GM19372 (cell line): Measurements from ENCODE around the gene UBE2U.

ENCODE experiments used
- ATAC-seq: cut with Tn5 transposase; IDR thresholded peaks from one replicate; pipeline ENCODE4 v1.9.1; 2021; ENCODE audit warnings: mild to moderate bottlenecking, low read depth, moderate library complexity; ENCODE audit not compliant: unreplicated experiment

The UBE2U gene, protein sequence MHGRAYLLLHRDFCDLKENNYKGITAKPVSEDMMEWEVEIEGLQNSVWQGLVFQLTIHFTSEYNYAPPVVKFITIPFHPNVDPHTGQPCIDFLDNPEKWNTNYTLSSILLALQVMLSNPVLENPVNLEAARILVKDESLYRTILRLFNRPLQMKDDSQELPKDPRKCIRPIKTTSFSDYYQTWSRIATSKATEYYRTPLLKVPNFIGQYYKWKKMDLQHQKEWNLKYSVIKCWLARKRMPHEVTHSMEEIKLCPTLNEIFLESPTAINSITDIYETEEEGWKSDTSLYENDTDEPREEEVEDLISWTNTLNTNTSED

DNA sequence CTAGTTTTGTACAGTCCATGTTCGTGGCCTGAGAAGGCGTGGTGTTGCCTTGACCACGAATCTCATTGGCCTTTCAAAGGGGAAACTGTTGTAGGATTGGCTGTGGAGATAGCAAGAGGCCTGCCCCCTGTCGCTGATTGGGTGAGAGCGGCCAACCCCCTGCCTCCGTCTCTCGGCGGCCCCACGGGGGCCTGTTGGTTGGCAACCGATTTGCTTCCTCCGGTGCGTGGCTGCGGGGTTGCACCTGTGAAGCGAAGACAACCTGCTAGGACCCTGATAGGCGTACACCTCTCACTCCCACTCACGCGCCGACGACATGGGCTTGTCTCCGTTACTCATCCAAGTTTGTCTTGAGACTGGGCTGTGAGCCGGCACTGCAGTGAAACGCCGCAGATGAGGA lies at the start of gene UBE2U:
Gene UBE2U (plus strand): TSS at position 204 of the 400 bp plus-strand sequence. CDS start 428 bp downstream, outside the sequence.
- no peak for ATAC-seq

DNA sequence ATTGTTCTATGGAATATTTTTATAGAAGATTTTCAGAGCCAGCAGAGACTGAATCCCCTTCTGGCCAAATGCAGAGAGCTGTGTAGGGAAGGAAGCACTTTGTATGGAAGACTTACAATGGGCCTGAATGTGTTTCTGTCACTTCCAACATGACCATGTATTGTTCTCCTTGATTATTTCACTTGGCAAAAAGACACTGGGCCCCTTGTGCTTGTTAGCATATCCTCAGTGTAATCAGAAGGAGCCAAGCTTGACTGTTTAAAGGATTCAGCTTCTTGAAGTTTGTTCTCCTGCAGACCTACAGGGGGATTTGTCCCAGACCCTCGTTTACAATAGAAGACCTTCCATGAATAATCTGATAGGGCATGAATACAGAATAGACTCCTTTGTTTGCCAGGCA lies 48.1 kb upstream of the UBE2U start:
- no peak for ATAC-seq

DNA sequence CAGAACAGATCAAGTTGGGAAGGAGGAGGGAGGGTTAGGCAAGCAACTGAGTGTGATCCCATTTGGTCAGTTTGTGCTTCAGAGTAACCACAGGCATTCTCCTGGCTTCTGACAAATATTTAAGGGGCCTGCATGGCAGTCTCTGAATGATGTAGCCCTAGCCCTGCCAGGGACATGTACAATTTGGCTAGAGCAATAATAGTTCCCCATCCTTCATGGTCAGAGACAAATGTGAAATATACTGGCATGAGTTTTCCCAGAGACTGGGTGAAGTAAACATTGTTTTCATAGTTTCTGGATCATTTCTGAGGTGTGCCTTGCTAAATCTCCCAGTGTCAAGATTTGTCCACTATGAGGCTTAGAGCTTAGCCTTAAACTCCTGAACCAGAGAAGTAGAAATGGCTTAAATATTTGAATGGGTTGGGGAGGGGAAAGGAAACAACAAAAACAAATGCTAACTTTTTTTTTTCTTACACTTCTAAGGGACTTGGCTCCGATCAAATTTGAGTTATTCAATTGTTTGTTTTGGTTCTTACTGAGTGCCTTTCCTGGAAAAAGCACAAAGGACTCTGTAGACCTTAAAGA lies 42.0 kb upstream of the UBE2U start:
- ATAC-seq, result no peak

DNA sequence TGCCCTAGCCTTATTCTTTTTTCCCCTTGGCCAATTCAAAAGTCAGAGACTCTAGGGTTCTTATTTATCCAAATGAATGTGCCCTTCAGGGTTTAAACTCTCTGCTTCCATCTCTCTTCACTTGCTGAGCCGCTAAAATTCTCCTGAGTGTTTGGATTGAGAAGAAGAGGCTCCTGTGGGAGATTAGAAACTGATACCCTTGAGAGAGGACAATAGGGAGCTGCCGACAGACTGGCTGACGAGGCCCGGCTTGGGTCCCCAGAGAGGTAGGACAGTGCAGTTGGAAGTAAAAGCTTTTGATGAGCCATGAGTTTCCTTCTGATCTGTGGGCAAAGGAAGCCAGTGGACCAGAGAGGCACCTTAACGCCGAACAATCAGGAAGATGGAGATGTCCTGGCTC lies 41.3 kb upstream of the UBE2U start:
- ATAC-seq, result no peak

DNA sequence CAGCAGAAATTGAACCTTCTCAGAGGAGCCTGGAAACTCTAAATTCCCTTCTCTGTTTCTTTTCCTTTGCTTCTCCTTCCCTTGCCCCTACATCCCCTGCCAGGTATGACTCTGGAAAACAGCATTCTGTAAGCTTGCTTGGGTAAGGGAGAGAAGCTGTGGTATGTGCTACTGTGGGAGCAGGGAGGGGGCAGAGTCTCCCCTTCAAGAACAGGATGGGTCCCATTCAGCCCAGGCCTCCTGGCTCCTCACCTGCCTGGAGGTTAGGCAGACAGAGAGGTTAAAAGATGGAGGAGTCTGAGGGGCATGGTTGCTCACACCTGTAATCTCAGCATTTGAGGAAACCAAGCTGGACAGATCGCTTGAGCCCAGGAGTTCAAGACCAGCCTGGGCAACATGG lies 40.6 kb upstream of the UBE2U start:
- ATAC-seq, result no peak

DNA sequence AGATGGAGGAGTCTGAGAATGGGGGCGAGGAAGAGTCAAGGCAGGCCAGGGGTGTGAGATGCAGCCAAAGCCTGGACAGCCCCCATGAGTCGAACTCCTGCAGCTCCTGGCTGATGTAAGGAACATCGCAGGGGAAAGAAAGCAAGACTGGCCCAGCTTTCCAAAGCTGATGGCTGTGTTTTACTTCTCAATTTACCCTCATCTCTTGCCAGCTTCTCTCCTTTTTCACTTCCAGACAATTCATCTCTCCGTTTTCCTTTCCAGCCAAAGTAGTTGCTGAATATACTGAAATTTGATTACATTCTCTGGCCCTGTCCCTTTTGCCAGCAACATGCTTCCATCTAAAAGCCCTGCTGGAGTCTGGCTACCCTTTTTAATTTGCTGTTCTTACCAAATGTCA lies 40.0 kb upstream of the UBE2U start:
- ATAC-seq, result no peak

DNA sequence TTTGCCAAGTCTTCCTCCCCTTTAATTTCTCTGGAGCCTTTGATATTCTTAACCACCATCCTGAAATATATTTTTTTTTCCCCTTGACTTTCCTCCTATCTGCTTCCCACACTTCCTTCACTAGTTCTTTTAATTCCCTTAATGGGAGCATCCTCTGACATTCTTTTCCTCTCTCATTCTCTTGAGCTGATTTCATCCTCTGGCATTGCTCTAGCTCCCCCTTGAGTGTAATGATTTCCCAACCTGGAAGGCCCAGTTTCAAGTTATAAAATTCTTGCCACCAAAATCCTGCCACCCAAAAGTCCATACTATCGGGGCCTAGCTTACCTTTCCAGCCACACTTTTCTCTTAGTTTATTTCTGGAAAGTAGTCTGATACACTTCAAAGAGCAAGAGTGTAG lies 39.5 kb upstream of the UBE2U start:
- no peak for ATAC-seq

DNA sequence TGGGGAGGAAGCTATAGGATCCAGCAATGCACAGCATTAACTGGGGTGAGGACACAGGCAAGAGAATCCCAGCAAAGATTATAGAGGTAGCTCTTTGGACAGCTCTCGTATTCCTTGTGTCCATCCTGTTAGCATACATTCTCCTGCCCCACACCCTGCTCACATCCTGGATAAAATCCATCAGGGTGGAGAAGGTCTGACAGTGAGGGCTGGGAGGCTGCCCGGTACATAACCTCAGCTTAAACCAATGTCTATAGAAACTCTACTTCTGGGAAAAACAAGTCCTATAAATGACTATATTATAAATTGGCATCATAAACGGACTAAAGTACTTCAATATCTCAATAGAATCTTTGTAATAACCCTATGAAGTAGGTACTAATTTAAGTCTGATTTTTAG lies 36.8 kb upstream of the UBE2U start:
- no peak for ATAC-seq

DNA sequence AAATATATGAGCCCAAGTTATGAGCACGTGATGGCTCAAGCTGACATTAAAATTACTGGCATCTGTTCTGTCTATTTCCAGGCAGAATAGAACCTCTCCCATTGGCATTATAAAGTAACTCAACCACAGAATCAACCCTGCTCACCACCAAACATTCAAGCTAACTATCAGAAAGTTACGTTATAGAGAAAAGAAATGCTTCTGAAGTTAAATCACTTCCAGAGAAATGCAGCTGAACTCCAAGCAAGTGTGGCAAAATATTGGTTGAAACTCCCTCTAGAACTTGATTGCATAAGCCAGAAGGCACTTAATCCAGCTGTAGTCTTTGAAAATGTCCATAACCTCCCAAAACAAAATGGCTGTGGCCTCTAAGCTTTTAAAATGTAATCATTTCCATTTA lies 36.2 kb upstream of the UBE2U start:
- no peak for ATAC-seq

DNA sequence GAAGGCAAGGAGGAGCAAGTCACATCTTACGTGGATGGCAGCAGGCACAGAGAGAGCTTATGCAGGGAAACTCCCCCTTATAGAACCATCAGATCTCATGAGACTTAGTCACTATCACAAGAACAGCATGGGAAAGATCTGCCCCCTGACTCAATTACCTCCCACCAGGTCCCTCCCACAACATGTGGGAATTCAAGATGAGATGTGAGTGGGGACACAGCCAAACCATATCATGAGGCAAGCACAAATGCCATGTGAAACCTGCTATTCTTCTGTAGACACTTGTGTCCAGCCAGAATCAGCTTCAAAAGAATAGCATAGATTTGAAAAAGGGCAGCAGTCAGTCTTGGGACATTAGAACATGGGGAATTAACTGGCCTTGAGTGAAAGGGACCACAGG lies 32.2 kb upstream of the UBE2U start:
- ATAC-seq, result no peak

DNA sequence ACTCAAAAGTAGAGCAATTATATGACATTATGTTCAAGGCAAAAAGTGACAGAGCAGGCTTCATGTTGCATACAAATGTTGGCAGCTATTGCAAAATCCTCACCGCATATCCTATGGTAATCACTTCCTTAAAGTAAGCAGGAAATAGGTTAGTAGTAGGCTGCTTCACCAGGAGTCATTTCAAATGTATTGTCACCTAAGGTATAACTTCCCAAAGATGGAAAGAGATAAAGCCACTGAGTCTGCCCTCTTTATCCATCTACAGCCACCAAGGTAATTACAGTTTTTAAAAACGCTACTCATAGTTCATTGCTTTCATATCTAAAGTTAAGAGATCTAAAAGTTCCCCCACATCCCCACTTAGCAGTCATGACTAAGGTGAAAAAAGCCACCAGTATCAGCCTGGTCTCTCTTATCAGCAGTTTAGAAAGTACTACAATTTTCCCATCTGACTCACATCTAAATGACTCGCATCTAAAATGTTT lies 31.6 kb upstream of the UBE2U start:
- peak; percentile 62 for ATAC-seq

DNA sequence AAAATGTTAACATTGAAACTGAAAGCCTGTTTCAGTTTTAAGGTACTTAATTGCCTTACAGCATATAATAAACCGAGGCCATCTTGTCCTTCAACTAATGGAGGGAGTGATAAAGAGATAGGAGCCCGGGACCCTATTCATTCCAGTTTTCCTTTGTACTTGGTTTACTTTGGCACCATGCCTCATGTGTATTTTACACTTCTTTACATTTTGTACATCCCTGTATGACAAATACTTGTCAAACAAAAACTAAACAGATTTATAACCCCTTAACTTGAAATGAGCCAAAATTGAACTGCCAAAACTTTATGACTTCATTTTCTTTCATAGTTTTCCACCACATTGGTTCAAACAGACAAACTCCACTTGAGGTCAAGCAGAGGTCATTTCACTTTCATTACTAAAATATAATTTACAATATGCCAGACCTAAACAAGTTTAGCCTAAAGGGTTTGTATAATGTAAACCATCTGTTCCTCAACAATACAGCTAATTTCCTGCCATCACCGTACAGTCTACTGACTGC lies 30.9 kb upstream of the UBE2U start:
- ATAC-seq, result peak; percentile 50

DNA sequence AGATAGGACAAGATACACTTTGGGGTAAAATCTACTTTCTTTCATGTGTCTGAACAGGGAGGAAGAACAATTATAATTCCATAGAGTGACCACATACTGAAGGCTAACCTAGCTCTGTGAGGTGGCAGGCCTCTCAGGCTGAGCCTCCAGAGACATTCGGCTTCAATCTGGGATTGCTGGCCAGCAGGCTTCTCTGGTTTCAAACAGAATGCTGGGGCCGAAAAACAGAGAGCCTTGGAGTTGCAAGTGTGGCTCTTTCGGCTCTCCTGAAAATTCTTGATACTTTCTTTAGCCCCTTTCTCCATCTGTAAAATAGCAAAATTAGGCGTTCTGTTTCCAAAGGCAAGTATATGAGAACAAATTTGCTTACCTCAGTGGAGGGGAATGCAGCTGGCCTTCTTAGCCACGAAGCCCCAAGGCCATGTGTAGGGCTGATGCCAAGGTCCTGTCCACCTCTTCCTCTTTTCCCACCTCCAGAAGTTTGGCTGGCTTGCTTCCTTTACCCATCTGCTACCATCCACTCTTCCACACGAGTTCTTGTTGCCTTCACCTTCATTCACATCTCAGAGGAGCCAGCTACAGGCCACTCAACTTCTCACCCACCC lies 30.0 kb upstream of the UBE2U start:
- ATAC-seq, result no peak

DNA sequence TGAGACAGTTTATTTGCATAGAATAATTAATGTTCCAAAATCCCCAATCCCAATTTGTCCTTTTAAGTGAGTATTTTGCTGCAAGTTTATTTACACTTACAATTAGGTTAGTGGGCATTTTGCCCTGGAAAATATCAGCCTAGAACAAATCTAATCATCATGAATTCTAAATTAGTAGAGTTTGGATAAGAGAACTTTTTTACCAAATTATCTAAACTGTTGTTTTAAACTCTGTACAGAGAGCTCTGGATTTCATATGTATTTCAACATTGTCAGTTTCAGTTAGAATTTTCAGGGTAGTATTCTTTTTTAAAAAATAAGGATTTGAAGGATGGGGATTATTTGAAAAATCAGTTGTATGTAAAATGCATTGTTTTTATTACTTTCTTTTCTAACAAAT lies 27.8 kb upstream of the UBE2U start:
- ATAC-seq, result no peak

DNA sequence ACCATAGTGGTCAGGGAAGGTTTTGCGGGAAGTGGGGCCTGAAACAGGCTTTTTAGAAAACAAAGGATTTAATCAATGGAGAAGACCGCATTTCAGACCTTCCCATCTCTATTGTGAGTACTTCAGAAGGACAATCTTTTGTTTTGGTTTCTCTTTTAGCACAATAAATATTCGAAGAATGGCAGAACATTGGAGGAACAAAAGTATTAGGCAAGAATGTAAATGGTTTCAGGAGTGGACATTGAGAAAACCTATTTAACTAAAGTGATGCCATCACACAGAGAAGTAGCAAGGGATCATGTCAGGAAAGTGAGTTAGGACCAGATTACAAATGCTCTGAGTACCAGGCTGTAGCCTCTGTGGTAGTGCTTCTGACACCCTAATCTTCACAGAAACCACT lies 26.8 kb upstream of the UBE2U start:
- no peak for ATAC-seq

DNA sequence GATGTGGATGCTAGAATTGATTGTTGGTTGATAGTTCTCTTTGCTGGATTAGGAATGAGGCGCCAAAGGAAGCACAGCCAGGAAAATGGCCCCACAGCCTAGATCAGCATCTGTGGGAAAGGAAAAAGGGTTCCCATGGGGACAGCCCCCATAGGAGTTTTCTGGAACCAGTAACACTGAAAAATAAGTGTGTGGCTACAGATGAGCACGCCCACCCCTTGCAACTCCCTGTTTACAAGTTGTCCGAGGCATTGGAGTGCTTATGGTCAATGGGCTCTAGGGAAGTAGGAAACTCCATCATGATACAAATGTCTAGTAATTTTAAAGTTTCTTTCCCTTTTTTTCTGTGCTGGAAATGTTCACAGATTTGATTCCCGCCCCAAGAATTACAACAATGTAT lies 23.8 kb upstream of the UBE2U start:
- ATAC-seq, result no peak

DNA sequence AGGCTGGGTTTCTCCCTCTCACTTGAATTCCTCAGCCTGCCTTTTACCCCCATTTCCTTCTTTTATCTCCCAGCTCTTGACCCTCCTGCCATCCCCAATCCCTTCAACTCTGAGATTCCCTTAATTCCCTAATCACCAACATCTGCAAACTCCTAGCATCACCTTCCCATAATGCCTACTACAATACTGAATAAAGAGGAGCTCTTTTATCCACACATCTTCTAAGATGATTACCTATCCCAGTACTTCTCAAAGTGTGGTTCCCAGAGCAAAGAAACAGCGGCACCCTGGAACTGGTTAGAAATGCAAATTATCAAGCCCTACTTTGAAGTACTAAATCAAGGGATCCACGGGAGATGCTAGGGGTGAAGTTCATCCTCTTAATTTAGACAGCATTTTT lies 21.2 kb upstream of the UBE2U start:
- no peak for ATAC-seq

DNA sequence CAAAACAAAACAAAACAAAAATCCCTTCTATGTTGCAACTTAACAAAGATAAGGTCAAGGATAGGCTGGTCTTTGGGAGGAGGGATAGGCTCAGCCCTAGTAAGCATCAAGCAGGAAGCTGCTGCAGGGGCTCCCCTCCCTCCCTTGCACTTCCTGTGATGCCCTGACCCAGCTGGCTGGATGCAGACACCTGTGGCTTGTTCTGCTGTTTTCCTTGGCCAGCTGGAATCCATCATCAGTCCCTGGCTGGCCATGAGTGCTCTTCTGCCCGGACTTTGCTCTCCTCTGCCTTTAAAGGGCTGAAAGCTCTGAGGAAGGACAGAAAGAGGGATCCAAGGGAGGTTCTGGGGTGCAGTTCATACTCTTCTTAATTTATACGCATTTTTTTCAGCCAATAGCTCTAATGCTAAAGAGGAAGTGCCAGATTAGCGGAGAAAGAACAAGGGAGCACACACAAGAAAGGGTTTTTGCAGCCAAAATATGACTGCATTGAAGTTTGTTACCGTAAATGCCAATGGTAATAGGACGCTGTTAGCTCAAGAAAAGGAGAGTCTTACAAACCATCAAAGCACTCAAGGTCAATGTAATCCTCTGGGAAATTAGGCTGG lies 19.9 kb upstream of the UBE2U start:
- no peak for ATAC-seq

DNA sequence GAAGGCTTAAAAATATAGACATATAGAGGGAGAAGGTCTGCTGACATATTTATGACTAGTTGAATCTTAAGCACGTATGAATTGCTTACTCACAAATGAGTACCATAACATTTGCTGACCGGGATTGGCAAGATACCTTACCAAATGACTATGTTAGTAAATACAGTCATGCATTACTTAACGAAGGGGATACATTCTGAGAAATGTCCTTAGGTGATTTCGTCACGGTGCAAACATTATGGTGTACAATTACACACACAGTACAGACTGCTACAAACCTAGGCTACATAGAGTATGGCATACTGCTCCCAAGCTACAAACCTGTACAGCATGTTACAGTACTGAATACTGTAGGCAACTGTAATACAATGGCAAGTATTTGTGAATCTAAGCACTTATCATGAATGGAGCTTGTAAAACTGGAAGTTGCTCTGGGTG lies 19.4 kb upstream of the UBE2U start:
- no peak for ATAC-seq

DNA sequence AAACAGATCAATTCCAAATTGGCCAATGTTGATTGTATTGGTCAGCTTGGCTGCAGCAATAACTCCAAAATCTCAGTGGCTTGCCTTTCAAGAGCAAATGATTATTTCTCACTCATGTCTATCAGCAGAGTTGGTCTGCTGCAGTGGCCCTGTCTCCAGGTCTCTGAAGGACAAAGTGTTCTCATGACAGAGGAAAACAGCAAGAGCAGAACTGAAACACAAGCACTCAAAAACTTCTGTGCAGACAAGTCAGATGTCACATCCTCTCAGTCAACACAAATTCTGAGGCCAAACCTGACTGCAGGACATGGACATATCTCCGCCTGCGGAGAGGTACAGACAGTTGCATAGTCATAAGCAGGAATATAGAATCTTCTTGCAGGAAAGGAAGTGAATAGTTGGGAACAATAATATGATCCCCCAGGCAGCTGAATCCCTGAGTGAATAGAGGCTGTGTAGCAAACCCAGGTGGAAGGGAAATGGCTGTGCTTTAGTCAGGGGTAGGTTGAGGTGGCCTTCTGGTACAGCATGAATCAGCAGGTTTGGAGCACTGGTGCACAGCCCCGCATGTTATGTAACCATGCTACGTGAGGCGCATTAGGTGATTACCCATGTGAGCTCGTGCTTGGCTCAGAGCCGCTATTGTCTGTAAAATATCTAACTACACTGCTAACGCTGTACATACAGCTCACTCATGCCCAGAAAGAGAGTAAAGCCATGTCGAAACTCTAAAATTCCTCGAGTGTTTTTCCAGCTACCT lies 17.1 kb upstream of the UBE2U start:
- ATAC-seq, result no peak

DNA sequence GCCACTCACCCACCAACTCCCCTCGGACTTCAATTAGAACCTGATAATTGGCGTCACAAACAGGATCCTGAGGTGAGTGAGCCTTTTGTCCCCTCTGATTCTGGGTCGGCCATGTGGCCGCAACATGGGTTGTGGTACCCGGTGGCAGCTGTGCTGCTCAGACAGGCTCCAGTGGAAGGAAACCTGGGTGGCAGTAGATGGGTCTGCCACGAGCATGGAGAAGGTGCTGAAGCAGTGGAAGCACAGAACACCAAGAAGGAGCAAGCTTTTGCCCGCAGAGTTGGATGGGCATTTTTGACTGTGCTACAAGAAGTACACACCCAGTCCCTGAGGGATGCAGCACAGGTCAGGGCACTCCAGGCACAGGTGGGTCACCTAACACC lies 16.5 kb upstream of the UBE2U start:
- ATAC-seq, result no peak
